ENCODE measurements around the gene ARSG. TPM values are rescaled to one million over a fixed set of nuclear protein-coding genes. Genes with fewer than 3 reads are reported as not detected.
A peak's percentile ranks its signal among the peaks of the same experiment; 100 is the strongest.

The ARSG gene
- total RNA-seq, 4 donors from 2014 or later: 9.1 to 28.3 (median 18.1) TPM

DNA sequence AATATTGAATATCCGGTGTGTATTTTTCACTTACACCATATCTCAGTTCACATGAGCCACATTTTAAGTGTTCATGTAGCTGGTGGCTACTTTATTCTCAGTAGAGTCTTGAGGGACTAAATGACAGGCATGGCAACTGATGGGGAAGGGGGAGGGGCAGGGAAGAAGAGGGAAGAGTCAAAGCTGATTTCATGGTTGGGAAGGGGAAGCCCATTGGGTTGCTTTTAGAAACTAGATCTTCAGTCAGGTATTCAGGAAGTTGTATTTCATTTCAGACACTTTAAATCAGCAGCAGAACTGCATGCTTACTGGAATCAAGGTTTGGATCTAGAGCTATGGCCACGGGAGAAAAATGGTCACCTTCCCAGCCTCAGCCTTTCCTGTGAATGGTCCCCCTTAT is 168.9 kb downstream of the ARSG start:
- intact Hi-C loops (cut with DNase I): loop anchor here (5.0 kb wide), 1 partner anchor 198 kb away; no protein-coding TSS in a partner anchor
- Histone ChIP-seq H3K36me3 (no peaks in the 10 kb centered on the region), H3K27me3 (no peaks in the 10 kb centered on the region), H3K4me1 (peaks cover 29 to 44% of the 10 kb centered on the region in 2 donors), H3K9me3 (no peaks in the 10 kb centered on the region), H3K27ac (peak overlapping the region; percentile 75 to 83 (median 75)), H3K4me3 (replicated peaks in 1 of 3) (no peak overlapping the region)
- no peak for DNase-seq
- 59 to 63% methylated on average over 2 of the region's 2 CpGs for WGBS, 2 donors
- TF ChIP-seq POLR2A (IDR thresholded peaks at IDR 0.05): no peak
- no peak for TF ChIP-seq CTCF (IDR thresholded peaks at IDR 0.05)

DNA sequence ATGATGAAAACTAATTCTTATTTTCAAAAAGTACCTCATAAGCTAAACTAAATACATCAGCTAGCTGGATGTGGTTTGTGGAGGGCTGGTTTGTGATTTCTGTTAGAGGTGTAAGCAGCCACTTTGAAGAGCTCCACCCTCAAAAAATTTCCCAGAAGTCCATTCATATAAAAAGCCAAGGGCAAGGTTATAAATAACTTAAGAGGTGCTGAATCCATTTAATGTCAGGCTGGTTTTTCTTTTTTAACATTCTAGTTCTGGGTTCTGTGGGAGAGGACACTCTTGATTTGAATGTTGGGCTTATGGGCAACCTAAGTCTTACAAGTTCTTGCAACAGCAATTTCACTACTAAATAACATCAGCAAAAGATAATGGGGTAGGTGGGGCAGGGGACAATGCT is 169.4 kb downstream of the ARSG start:
- peak overlapping the region; percentile 75 to 83 (median 75) for H3K27ac ChIP-seq
- no peaks in the 10 kb centered on the region for H3K9me3 ChIP-seq
- DNase-seq: peak; percentile 38 to 44
- no peaks in the 10 kb centered on the region for H3K36me3 ChIP-seq
- no peak overlapping the region for H3K4me3 ChIP-seq (replicated peaks in 1 of 3)
- H3K27me3 ChIP-seq: no peaks in the 10 kb centered on the region
- H3K4me1 ChIP-seq: peaks cover 29 to 43% of the 10 kb centered on the region in 2 donors
- TF ChIP-seq POLR2A (IDR thresholded peaks at IDR 0.05) (peak in 1 of 2 donors; percentile 50), CTCF (IDR thresholded peaks at IDR 0.05) (no peak)
- intact Hi-C loops (cut with DNase I): loop anchor here (5.0 kb wide), 1 partner anchor 198 kb away; no protein-coding TSS in a partner anchor

DNA sequence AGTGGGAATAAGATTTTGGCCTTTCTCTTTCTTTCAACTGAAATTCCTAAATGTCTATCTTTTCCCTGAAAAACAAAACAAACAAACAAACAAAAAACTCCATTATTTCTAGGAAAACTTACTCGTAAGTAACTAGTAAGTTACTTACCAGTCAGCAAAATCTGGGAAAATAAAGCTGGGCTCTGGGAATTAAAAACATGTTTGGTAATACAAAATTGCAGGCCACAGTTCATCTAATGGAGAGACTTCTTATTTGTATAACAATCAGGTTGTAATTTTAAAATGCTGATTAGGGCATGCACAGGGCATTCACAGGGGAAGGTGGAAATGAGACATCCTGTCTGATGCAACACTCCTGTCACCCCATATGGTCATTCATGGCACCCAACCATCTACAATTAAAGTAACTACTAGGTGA is 169.8 kb downstream of the ARSG start:
- Histone ChIP-seq H3K27ac (peak overlapping the region; percentile 75 to 83 (median 75)), H3K9me3 (no peaks in the 10 kb centered on the region), H3K36me3 (no peaks in the 10 kb centered on the region), H3K4me3 (replicated peaks in 1 of 3) (no peak overlapping the region), H3K4me1 (peaks cover 28 to 39% of the 10 kb centered on the region in 2 donors), H3K27me3 (no peaks in the 10 kb centered on the region)
- intact Hi-C loops (cut with DNase I): loop anchor here (5.0 kb wide), 1 partner anchor 199 kb away; no protein-coding TSS in a partner anchor
- 91 to 92% methylated on average over 1 of the region's 1 CpG for WGBS, 2 donors
- no peak for TF ChIP-seq CTCF (IDR thresholded peaks at IDR 0.05)
- no peak for TF ChIP-seq POLR2A (IDR thresholded peaks at IDR 0.05)
- no peak for DNase-seq

DNA sequence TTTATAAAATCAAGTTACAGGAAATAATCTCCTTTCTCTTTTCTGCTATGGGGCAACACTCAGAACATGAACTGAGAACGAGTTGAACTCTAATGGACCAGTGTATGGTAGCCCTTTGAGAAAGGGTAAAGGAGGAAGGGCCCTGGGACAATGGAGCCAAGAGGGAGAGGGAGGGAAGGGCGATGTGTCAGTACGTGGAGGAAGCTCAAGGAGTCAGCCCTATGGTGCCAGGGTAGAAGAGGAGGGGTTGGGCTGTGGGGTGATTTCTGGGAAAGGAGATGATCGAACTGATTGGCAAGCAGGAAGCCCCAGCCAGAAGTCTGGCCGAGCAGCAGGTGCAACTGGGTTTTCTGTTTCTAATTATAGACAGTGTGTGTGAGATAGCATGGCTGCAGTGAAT is 170.3 kb downstream of the ARSG start:
- no peak for TF ChIP-seq POLR2A (IDR thresholded peaks at IDR 0.05)
- no peak for TF ChIP-seq CTCF (IDR thresholded peaks at IDR 0.05)
- no peaks in the 10 kb centered on the region for H3K9me3 ChIP-seq
- no peak for DNase-seq
- no peaks in the 10 kb centered on the region for H3K36me3 ChIP-seq
- peak overlapping the region; percentile 75 to 83 (median 75) for H3K27ac ChIP-seq
- H3K4me1 ChIP-seq: peaks cover 24 to 35% of the 10 kb centered on the region in 2 donors
- intact Hi-C loops (cut with DNase I): loop anchor here (5.0 kb wide), 1 partner anchor 199 kb away; no protein-coding TSS in a partner anchor
- no peaks in the 10 kb centered on the region for H3K27me3 ChIP-seq
- 39 to 63% methylated on average over 5 of the region's 5 CpGs for WGBS, 2 donors
- H3K4me3 ChIP-seq (replicated peaks in 1 of 3): no peak overlapping the region

GRCh38 chr17:68462381-68463210 is 171.3 kb downstream of the ARSG start:
- TF ChIP-seq CTCF (IDR thresholded peaks at IDR 0.05) (peak; percentile 62 to 86 (median 72)), POLR2A (IDR thresholded peaks at IDR 0.05) (peak in 1 of 2 donors; percentile 74)
- Histone ChIP-seq H3K27ac (peak overlapping the region; percentile 75 to 83 (median 75)), H3K4me3 (replicated peaks in 1 of 3) (no peak overlapping the region), H3K4me1 (peaks cover 24 to 35% of the 10 kb centered on the region in 2 donors), H3K9me3 (no peaks in the 10 kb centered on the region), H3K36me3 (no peaks in the 10 kb centered on the region), H3K27me3 (no peaks in the 10 kb centered on the region)
- 45 to 46% methylated on average over 15 of the region's 15 CpGs for WGBS, 2 donors
- DNase-seq: peak; percentile 79 to 82
- intact Hi-C loops (cut with DNase I): loop anchor here (5.0 kb wide), 1 partner anchor 200 kb away; no protein-coding TSS in a partner anchor
